ENCODE measurements around the gene IREB2.

The IREB2 gene

GRCh38 chr15:78453447-78453846, 15.4 kb downstream of the IREB2 start:
- no peak for TF ChIP-seq CTCF (IDR thresholded peaks at IDR 0.05; ENCODE audit: insufficient read depth, missing control alignments)
- DNase-seq (ENCODE audit: insufficient read length, low spot score) (no peak), FAIRE-seq (no peak)

GRCh38 chr15:78454992-78455391, 17.0 kb downstream of the IREB2 start:
- FAIRE-seq (no peak), DNase-seq (ENCODE audit: insufficient read length, low spot score) (no peak)
- TF ChIP-seq CTCF (IDR thresholded peaks at IDR 0.05; ENCODE audit: insufficient read depth, missing control alignments), result no peak

GRCh38 chr15:78455749-78456148, 17.7 kb downstream of the IREB2 start:
- FAIRE-seq (no peak), DNase-seq (ENCODE audit: insufficient read length, low spot score) (no peak)
- TF ChIP-seq CTCF (IDR thresholded peaks at IDR 0.05; ENCODE audit: insufficient read depth, missing control alignments), result no peak

GRCh38 chr15:78456426-78456825, 18.4 kb downstream of the IREB2 start:
- no peak for FAIRE-seq
- no peak for TF ChIP-seq CTCF (IDR thresholded peaks at IDR 0.05; ENCODE audit: insufficient read depth, missing control alignments)
- no peak for DNase-seq (ENCODE audit: insufficient read length, low spot score)

- FAIRE-seq (no peak), DNase-seq (ENCODE audit: insufficient read length, low spot score) (no peak)
- TF ChIP-seq CTCF (IDR thresholded peaks at IDR 0.05; ENCODE audit: insufficient read depth, missing control alignments), result no peak
These were observed 19.1 kb downstream of the IREB2 start for GRCh38 chr15:78457101-78457500.

GRCh38 chr15:78460737-78461136, 22.7 kb downstream of the IREB2 start:
- no peak for TF ChIP-seq CTCF (IDR thresholded peaks at IDR 0.05; ENCODE audit: insufficient read depth, missing control alignments)
- DNase-seq (ENCODE audit: insufficient read length, low spot score), result no peak
- no peak for FAIRE-seq

- FAIRE-seq (no peak), DNase-seq (ENCODE audit: insufficient read length, low spot score) (no peak)
- TF ChIP-seq CTCF (IDR thresholded peaks at IDR 0.05; ENCODE audit: insufficient read depth, missing control alignments), result no peak
These were observed 23.3 kb downstream of the IREB2 start for GRCh38 chr15:78461171-78461888.

Data from D721Med (cell line).